Testis (tissue), 2 donors: ENCODE data around the gene BGN.

Experiments used
- CTCF ChIP-seq, 3 experiments: fragments of 450-650 bp in 2 of 3; fragments of 200-600 bp in 1 of 3; sonication (generic) in 1 of 3; IDR thresholded peaks; one replicate each; pipeline ENCODE4 v1.5.1; 2016 to 2019; ENCODE audit warnings: antibody characterized with exemption in 3 of 3, mild to moderate bottlenecking in 2 of 3, moderate library complexity in 1 of 3
- POLR2A ChIP-seq: fragments of 450-650 bp; IDR thresholded peaks from one replicate; pipeline ENCODE4 v1.6.1; 2017; ENCODE audit warnings: antibody characterized with exemption, mild to moderate bottlenecking, moderate library complexity

DNA sequence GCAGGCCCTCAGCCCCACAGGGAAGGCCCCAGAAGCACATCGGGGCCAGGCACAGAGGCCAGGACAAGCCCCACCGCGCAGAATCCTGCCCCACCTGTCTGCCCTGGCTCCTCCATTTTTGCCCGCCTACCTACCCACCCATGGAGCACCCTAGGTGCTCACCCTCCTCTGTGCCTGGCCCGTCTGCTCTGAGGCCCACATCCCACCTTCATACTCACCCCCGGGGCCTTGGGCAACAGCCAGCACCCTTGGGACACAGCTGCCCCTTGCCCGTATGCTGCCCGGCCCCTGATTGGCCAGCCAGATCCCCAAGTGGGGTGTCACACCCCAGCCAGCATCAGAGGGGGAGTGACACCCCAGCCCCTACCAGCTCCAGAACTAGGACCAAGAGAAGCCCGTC, 38.1 kb upstream of the BGN start:
- TF ChIP-seq CTCF (IDR thresholded peaks at IDR 0.05) (no peak), POLR2A (no peak)
